CD14-positive monocyte (primary cell): ENCODE measurements around the gene BRF1. TPM values are rescaled to one million over a fixed set of nuclear protein-coding genes. Genes with fewer than 3 reads are reported as not detected.
A peak's percentile ranks its signal among the peaks of the same experiment; 100 is the strongest.
"Not testable (repeated sequence)": the region's sequence is repeated elsewhere in the genome, so short reads cannot be mapped to it uniquely, and the experiment has no call there.

Experiments used
- DNase-seq, 3 donors: peaks; one replicate each; pipeline ENCODE4 v3.0.0-alpha.2; 2011 to 2022
- H2AFZ ChIP-seq: 2 replicates; pipeline ENCODE4 v1.6.0; 2012; ENCODE audit warnings: mild to moderate bottlenecking, low read depth, low read length, inconsistent platforms; ENCODE audit not compliant: insufficient read depth, poor library complexity, severe bottlenecking
- H3K27ac ChIP-seq, 2 donors: 1 replicate in 1 of 2; 2 replicates in 1 of 2; pipeline ENCODE4 v1.5.1; 2012 to 2013; ENCODE audit warnings: low read length in 2 of 2, control low read depth in 1 of 2, inconsistent platforms in 1 of 2, low read depth in 1 of 2, mild to moderate bottlenecking in 1 of 2
- H3K27me3 ChIP-seq, 2 donors: one replicate each; pipeline versions ENCODE4 v1.6.0 to v1.6.1; 2011 to 2013; ENCODE audit warnings: low read length in 2 of 2; ENCODE audit not compliant: control insufficient read depth in 2 of 2, insufficient read depth in 2 of 2
- H3K36me3 ChIP-seq, 2 donors: replicated peaks in 1 of 2; 1 replicate in 1 of 2; 2 replicates in 1 of 2; pipeline versions ENCODE4 v1.5.1 to v1.6.1; 2012 to 2013; ENCODE audit warnings: low read length in 2 of 2, control low read depth in 1 of 2, inconsistent platforms in 1 of 2, mild to moderate bottlenecking in 1 of 2; ENCODE audit not compliant: insufficient read depth in 2 of 2, control insufficient read depth in 1 of 2
- H3K4me1 ChIP-seq, 2 donors: 1 replicate in 1 of 2; 2 replicates in 1 of 2; pipeline versions ENCODE4 v1.5.1 to v1.6.1; 2012 to 2013; ENCODE audit warnings: low read length in 2 of 2, control low read depth in 1 of 2, inconsistent platforms in 1 of 2, mild to moderate bottlenecking in 1 of 2, moderate library complexity in 1 of 2; ENCODE audit not compliant: insufficient read depth in 2 of 2, control insufficient read depth in 1 of 2
- H3K4me2 ChIP-seq: replicated peaks from 2 replicates; pipeline ENCODE3; 2012; ENCODE audit warnings: low read length, moderate library complexity, mild to moderate bottlenecking; ENCODE audit not compliant: poor library complexity, severe bottlenecking; ENCODE audit errors: extremely low read depth
- H3K4me3 ChIP-seq, 3 experiments: fragments of 200-600 bp in 1 of 3; sonication (generic) in 1 of 3; replicated peaks in 1 of 3; 1 replicate in 2 of 3; 2 replicates in 1 of 3; pipeline ENCODE4 v1.5.1; 2011 to 2013; ENCODE audit warnings: low read length in 3 of 3, mild to moderate bottlenecking in 3 of 3, control low read depth in 2 of 3, low read depth in 2 of 3, inconsistent platforms in 1 of 3, moderate library complexity in 1 of 3
- H3K79me2 ChIP-seq: 2 replicates; pipeline ENCODE4 v1.6.0; 2012; ENCODE audit warnings: mild to moderate bottlenecking, control low read depth, inconsistent platforms, low read length, moderate library complexity; ENCODE audit not compliant: insufficient read depth
- H3K9ac ChIP-seq: 2 replicates; pipeline ENCODE4 v1.6.0; 2017; ENCODE audit warnings: low read length, mild to moderate bottlenecking; ENCODE audit not compliant: insufficient read depth, poor library complexity, severe bottlenecking
- H3K9me3 ChIP-seq, 2 donors: replicated peaks in 1 of 2; 1 replicate in 1 of 2; 2 replicates in 1 of 2; pipeline versions ENCODE4 v1.5.1 to v1.6.1; 2012 to 2013; ENCODE audit warnings: low read length in 2 of 2, control low read depth in 1 of 2; ENCODE audit not compliant: control insufficient read depth in 1 of 2, insufficient read depth in 1 of 2
- H4K20me1 ChIP-seq: 2 replicates; pipeline ENCODE4 v1.6.0; 2012; ENCODE audit warnings: mild to moderate bottlenecking, low read length, control low read depth, moderate library complexity; ENCODE audit not compliant: insufficient read depth
- H3K27ac Mint-ChIP-seq, 7 donors: one replicate each; pipeline ENCODE4 v1.8.0; 2020; ENCODE audit warnings: mild to moderate bottlenecking in 7 of 7, mixed read lengths in 7 of 7, moderate library complexity in 6 of 7, inconsistent platforms in 2 of 7
- H3K27me3 Mint-ChIP-seq, 3 donors: one replicate each; pipeline ENCODE4 v1.8.0; 2021 to 2022; ENCODE audit warnings: low read depth in 3 of 3, mild to moderate bottlenecking in 3 of 3, mixed read lengths in 3 of 3, moderate library complexity in 3 of 3, inconsistent platforms in 1 of 3
- H3K36me3 Mint-ChIP-seq, 2 donors: one replicate each; pipeline ENCODE4 v1.8.0; 2020; ENCODE audit warnings: mixed read lengths in 2 of 2, inconsistent platforms in 1 of 2, mild to moderate bottlenecking in 1 of 2
- H3K4me1 Mint-ChIP-seq: one replicate; pipeline ENCODE4 v1.8.0; 2020; ENCODE audit warnings: mild to moderate bottlenecking, mixed read lengths
- H3K4me3 Mint-ChIP-seq, 2 donors: one replicate each; pipeline ENCODE4 v1.8.0; 2020; ENCODE audit warnings: mild to moderate bottlenecking in 2 of 2, mixed read lengths in 2 of 2, moderate library complexity in 1 of 2
- H3K9me3 Mint-ChIP-seq, 7 donors: one replicate each; pipeline ENCODE4 v1.8.0; 2020 to 2022; ENCODE audit warnings: mixed read lengths in 7 of 7, mild to moderate bottlenecking in 6 of 7, moderate library complexity in 6 of 7, inconsistent platforms in 2 of 7
- WGBS: methylation state at CpG from one replicate; pipeline ENCODE4 v1.1.5; 2013; ENCODE audit warnings: missing lambda C conversion rate; ENCODE audit not compliant: insufficient coverage; 5-methylcytosine and 5-hydroxymethylcytosine counted together
- intact Hi-C, 2 donors: fragments of 100-400 bp; cut with micrococcal nuclease; formaldehyde crosslinking; loops; one replicate each; pipeline versions ENCODE4 v1.15.0 to v1.15.1; 2023
- polyA plus RNA-seq, 3 donors: library from polyadenylated mRNA; depleted of rRNA in 1 of 3; unstranded in 2 of 3; stranded (reverse) in 1 of 3; fragments of 300-500 nt in 2 of 3; fragments of >200 nt in 1 of 3; fragmentation: Illumina TruSeq in 2 of 3; gene quantifications; 1 replicate in 2 of 3; 2 replicates in 1 of 3; pipeline ENCODE4 v1.2.3, GENCODE V29; 2012 to 2021
- TF ChIP-seq, protein P1 (sequence below): fragments of 200-600 bp; IDR thresholded peaks from one replicate; pipeline ENCODE4 v1.8.0; 2022; ENCODE audit warnings: antibody characterized with exemption, mild to moderate bottlenecking

BRF1 gene
- polyA plus RNA-seq, 3 donors: 2.3 to 20.5 (median 2.5) TPM

DNA sequence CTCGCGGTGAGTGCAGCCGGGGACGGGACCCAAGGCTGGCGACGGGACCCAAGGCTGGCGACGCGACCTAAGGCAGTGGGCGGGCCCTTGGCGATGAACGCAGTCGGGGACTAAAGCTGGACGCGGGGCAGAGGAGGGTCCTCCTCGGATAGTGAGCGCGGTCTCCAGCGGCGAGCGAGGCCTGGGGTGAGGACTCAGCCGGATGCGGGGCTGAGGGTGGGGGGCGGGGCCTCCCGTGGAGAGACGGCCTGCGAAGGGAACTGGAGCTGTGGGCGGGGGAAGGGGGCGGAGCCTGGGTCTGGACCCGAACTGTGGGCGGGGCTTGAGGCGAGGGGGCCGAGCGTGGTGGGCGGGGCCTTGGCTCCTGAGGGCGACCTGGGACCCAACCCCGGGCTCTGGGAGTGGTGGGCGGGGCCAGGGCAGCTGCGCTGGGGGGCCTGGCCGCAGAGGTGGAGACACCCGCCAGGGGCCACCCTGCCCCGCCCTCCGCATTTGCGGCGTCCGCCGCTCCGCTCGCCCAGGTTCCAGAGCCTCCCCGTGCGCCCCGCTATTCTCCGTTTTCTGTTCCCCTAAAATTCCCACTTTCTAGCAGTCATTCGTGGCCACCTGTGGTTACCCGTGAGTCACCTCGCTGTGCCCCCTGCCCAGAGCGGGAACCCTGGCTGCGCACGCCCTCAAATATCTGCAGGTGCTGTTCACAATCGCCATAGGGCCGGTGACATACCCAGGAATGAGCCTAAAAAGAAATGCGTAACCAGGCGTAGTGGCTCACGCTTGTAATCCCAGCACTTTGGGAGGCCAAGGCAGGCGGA lies 508 bp upstream of the BRF1 start:
- Histone ChIP-seq H3K4me1 (peaks cover 32 to 43% of the 10 kb centered on the region in 2 donors), H3K9ac (peak overlapping the region; percentile 89), H3K79me2 (peaks cover 39% of the 10 kb centered on the region), H3K27ac (peak overlapping the region; percentile 92 to 93), H2AFZ (peak overlapping the region; percentile 91), H3K9me3 (no peaks in the 10 kb centered on the region), H3K36me3 (no peaks in the 10 kb centered on the region), H3K27me3 (no peaks in the 10 kb centered on the region), H3K4me3 (peak overlapping the region; percentile 66 to 87 (median 76)), H4K20me1 (peaks cover 28% of the 10 kb centered on the region), H3K4me2 (peak overlapping the region; percentile 94)
- peaks cover 9 to 16% of the 10 kb centered on the region in 2 donors for H3K36me3 Mint-ChIP-seq
- H3K4me3 Mint-ChIP-seq: peak overlapping the region; percentile 85 to 95
- WGBS: 6% methylated on average over 62 of the region's 65 CpGs
- peaks cover 0 to 2% (median 0%) of the 10 kb centered on the region in 3 donors for H3K27me3 Mint-ChIP-seq
- H3K4me1 Mint-ChIP-seq: peaks cover 45% of the 10 kb centered on the region
- peak; percentile 90 to 93 (median 90) for DNase-seq
- H3K9me3 Mint-ChIP-seq: peaks cover 0 to 2% (median 0%) of the 10 kb centered on the region in 7 donors
- TF ChIP-seq, protein P1, sequence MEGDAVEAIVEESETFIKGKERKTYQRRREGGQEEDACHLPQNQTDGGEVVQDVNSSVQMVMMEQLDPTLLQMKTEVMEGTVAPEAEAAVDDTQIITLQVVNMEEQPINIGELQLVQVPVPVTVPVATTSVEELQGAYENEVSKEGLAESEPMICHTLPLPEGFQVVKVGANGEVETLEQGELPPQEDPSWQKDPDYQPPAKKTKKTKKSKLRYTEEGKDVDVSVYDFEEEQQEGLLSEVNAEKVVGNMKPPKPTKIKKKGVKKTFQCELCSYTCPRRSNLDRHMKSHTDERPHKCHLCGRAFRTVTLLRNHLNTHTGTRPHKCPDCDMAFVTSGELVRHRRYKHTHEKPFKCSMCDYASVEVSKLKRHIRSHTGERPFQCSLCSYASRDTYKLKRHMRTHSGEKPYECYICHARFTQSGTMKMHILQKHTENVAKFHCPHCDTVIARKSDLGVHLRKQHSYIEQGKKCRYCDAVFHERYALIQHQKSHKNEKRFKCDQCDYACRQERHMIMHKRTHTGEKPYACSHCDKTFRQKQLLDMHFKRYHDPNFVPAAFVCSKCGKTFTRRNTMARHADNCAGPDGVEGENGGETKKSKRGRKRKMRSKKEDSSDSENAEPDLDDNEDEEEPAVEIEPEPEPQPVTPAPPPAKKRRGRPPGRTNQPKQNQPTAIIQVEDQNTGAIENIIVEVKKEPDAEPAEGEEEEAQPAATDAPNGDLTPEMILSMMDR: no peak
- intact Hi-C loops: loop anchor here in 1 of 2 donors (2.0 kb wide), 1 partner anchor 13 kb away; the partner anchor contains the start of gene PACS2
- peak overlapping the region; percentile 91 to 98 (median 95) for H3K27ac Mint-ChIP-seq

- H3K79me2 ChIP-seq: peaks cover 53% of the 10 kb centered on the region
- DNase-seq: no peak
- H3K9ac ChIP-seq: peak overlapping the region; percentile 89
- peak overlapping the region; percentile 91 for H2AFZ ChIP-seq
- Mint-ChIP-seq H3K27me3 (peaks cover 0 to under 1% (median 0%) of the 10 kb centered on the region in 3 donors), H3K4me3 (peak overlapping the region; percentile 81 to 90), H3K36me3 (peaks cover 12 to 18% of the 10 kb centered on the region in 2 donors), H3K27ac (peak overlapping the region; percentile 58 to 79 (median 70)), H3K4me1 (peaks cover 40% of the 10 kb centered on the region), H3K9me3 (peaks cover 0 to 2% (median 0%) of the 10 kb centered on the region in 7 donors)
- no peaks in the 10 kb centered on the region for H3K36me3 ChIP-seq
- WGBS: 3% methylated on average over 52 of the region's 54 CpGs
- peak overlapping the region; percentile 66 to 87 (median 66) for H3K4me3 ChIP-seq
- peaks cover 26 to 35% of the 10 kb centered on the region in 2 donors for H3K4me1 ChIP-seq
- intact Hi-C loops: loop anchor here in 1 of 2 donors (2.0 kb wide), 1 partner anchor 15 kb away; the partner anchor contains the start of gene PACS2
- H3K27me3 ChIP-seq: no peaks in the 10 kb centered on the region
- peak overlapping the region; percentile 56 to 92 for H3K27ac ChIP-seq
- TF ChIP-seq, protein P1: no peak
- peaks cover 35% of the 10 kb centered on the region for H4K20me1 ChIP-seq
- peak overlapping the region; percentile 94 for H3K4me2 ChIP-seq
- no peaks in the 10 kb centered on the region for H3K9me3 ChIP-seq
Measured at GRCh38 chr14:105299654-105300541, 903 bp downstream of the BRF1 start.

- H3K4me3 Mint-ChIP-seq, H3K4me2 ChIP-seq, H3K27ac Mint-ChIP-seq, H3K27me3 ChIP-seq, H3K36me3 ChIP-seq, intact Hi-C loops, H3K27me3 Mint-ChIP-seq, H2AFZ ChIP-seq, DNase-seq, H3K27ac ChIP-seq, H3K9ac ChIP-seq, H3K9me3 ChIP-seq, H3K9me3 Mint-ChIP-seq, H3K4me3 ChIP-seq: not testable (repeated sequence)
- peaks cover 57% of the 10 kb centered on the region for H4K20me1 ChIP-seq
- Mint-ChIP-seq H3K36me3 (peaks cover 14 to 16% of the 10 kb centered on the region in 2 donors), H3K4me1 (peaks cover 51% of the 10 kb centered on the region)
- WGBS: 100% methylated on average over 3 of the region's 11 CpGs
- peaks cover 42 to 51% of the 10 kb centered on the region in 2 donors for H3K4me1 ChIP-seq
- H3K79me2 ChIP-seq: peaks cover 79% of the 10 kb centered on the region
Measured at GRCh38 chr14:105297311-105297710, 3.5 kb downstream of the BRF1 start.
